ENCODE results near the gene KLKB1.
"Not testable (repeated sequence)": the region's sequence is repeated elsewhere in the genome, so short reads cannot be mapped to it uniquely, and the experiment has no call there.

KLKB1 gene

GRCh38 chr4:186227744-186228513, 622 bp downstream of the KLKB1 start:
- no peak for DNase-seq

- no peak for DNase-seq
Observed at GRCh38 chr4:186228514-186228894, 1.2 kb downstream of the KLKB1 start.

DNA sequence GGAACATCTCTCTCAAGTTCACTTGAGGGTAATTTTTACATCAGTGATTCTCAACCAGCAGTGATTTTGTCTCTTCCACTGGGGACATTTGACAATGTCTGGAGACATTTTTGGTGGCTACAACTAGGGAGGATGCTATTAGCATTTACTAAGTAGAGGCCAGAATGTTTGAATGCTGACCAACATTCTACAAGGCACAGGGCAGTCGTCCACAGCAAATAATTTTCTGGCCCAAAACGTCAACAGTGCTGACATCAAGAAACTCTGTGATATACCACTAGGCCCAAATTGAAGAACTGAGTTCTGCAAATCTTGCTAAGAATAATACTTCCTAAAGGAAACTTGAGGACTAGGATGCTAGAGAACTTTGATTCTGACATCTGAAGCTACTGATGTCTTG, 7.1 kb downstream of the KLKB1 start:
- no peak for DNase-seq

- DNase-seq: no peak
Observed at GRCh38 chr4:186236126-186236525, 8.8 kb downstream of the KLKB1 start.

DNA sequence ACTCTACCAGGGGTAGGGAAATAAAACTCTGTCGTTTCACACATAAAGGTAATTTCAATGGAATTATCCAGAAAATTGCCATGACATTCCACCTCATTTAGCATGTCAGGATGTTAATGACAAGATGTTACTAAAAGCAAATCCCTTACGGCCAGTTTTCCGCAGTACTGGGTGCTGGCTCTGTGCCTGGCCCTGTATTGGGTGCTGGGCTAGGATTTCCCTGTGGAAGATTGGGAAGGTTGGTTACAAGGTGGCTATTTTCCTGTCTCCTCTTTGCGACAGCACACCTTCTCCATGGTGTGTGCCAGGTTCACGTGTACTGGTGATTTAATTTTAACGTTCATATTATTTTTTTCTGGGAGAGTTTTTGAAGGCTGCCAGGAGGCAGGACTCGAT, 13.1 kb downstream of the KLKB1 start:
- no peak for DNase-seq

DNA sequence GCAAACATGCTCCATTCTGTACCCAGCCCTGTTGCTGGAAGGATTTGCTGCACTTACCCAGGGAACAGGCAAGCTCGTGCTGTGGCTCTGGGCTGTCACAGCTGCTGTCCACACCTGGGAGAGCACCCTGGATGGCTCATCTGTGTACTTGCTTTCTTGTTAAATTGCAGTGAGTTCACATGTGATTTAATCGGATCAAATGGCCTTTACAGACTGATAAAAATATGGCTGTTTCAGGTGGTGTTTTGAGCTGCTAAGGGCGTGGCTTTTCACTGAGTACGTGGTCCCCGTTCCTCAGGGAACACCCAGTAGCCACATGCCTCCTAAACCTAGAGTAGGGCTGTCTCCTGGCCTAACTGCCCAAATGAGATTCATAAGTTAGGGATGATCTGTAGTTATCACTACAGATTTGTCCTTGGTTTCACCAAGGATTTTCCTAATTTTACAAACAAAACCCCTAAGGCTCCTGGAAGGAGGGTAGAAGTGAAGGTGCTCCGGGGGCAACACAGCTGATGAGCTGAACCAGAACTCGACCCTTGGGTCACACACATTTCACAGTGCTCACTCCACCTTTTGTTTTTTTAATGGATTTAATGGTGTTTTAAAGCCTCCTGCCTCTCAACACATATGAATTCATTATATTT, 13.7 kb downstream of the KLKB1 start:
- DNase-seq: no peak

DNA sequence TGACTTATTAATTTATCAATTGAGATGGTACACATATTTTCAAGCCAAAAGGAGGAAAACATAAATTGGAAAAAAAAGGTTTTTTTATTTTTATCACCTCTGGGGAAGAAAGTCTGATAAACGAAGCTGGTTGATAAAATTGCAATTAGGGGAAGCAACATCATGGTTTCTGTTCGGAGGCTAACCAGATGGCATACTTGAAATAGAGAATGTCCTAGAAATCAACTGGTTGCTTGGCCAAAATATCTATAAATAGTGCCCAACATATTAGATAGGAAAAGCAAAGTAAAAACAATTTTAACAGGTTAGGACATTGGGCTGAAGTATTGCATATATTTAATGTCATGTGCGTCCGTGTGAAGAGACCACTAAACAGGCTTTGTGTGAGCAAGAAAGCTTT, 14.3 kb downstream of the KLKB1 start:
- no peak for DNase-seq

GRCh38 chr4:186242031-186242430, 14.7 kb downstream of the KLKB1 start:
- not testable (repeated sequence) for DNase-seq

DNA sequence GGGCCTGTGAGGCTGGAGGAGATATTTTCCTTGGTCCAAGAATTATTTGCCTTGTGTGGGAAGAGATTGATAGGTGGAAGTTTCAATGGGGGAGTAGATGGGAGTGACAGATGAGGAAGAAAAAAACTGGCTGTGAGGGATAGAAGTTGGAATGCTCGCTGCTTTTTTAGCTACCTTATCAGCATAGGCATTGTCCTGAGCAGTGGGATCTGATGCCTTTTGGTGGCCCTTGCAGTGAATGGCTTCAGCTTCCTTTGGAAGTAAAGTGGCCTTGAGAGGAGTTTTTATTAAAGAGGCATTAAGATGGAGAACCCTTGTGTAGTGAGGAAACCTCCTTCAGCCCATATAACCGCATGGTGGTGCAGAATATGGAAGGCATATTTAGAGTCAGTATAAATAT, 16.0 kb downstream of the KLKB1 start:
- DNase-seq: no peak

- no peak for DNase-seq
Observed at GRCh38 chr4:186244835-186245234, 17.5 kb downstream of the KLKB1 start.

- not testable (repeated sequence) for DNase-seq
Observed at GRCh38 chr4:186247062-186247752, 19.9 kb downstream of the KLKB1 start.

GRCh38 chr4:186248643-186249042, 21.3 kb downstream of the KLKB1 start:
- no peak for DNase-seq

- DNase-seq: no peak
Observed at GRCh38 chr4:186249785-186250754, 22.8 kb downstream of the KLKB1 start.

DNA sequence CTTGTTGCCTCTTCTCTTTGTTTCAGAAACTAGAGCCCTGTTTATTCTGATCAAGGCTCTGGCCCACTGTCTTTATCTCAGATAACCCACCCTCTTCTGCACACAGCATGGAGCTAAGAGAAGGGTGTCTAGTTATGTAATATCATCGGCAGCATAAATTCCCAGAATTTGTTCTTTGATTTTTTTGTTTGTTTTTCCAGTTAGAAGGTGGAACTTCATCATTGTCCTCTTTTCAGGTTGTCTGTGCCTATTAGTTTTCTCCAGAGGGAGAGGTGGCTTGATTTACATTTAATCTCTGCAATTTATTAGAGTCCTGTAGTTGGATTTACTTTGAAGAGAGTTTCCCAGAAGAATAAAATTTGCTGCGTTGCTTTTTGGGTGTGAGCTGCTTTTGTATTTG, 23.5 kb downstream of the KLKB1 start:
- DNase-seq: no peak

GRCh38 chr4:186255122-186255521, 27.8 kb downstream of the KLKB1 start:
- no peak for DNase-seq

GRCh38 chr4:186258216-186258811, 31.0 kb downstream of the KLKB1 start:
- DNase-seq: no peak

DNA sequence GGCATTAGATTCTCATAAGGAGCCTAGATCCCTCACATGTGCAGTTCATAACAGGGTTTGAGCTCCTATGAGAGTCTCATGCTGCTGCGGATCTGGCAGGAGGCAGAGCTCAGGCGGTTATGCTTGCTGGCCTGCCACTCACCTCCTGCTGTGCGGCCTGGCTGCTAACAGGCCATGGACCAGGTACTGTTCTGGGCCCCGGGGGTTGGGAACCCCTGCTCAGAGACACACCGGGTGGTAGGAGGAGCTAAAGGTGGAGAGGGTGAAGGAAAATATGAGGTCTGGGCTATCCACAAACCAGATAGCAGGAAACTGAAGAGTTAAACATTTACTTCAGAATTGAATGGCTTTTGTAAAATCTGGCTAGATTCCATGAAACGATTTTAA, 32.8 kb downstream of the KLKB1 start:
- DNase-seq: no peak

- no peak for DNase-seq
Observed at GRCh38 chr4:186260504-186261448, 33.5 kb downstream of the KLKB1 start.

- no peak for DNase-seq
Observed at GRCh38 chr4:186264660-186265059, 37.4 kb downstream of the KLKB1 start.

DNA sequence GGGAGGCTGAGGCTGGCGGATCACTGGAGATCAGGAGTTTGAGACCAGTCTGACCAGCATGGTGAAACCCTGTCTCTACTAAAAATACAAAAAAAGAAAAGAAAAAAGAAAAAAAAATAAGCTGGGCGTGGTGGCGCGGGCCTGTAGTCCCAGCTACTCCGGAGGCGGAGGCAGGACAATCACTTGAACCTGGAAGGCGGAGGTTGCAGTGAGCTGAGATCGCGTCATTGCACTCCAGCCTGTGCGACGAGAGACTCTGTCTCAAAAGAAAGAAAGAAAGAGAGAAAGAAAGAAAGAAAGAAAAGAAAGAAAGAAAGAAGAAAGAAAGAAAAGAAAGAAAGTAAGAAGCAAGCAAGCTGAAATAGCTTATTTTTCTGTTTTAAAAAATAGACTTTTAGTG, 37.9 kb downstream of the KLKB1 start:
- DNase-seq: not testable (repeated sequence)
